ENCODE measurements around the gene ECHS1.
"Not testable (repeated sequence)": the region's sequence is repeated elsewhere in the genome, so short reads cannot be mapped to it uniquely, and the experiment has no call there.

ECHS1 gene

GRCh38 chr10:133397938-133398337 is 24.8 kb upstream of the ECHS1 start:
- no peak for DNase-seq

GRCh38 chr10:133396035-133396624 is 23.0 kb upstream of the ECHS1 start:
- no peak for DNase-seq

GRCh38 chr10:133394801-133395221 is 21.7 kb upstream of the ECHS1 start:
- no peak for DNase-seq

- peak; percentile 93 for DNase-seq
Measured at GRCh38 chr10:133394064-133394663, 21.0 kb upstream of the ECHS1 start, which contains the start of gene MTG1. TSS of gene MTG1 (plus strand) at chr10:133394157. CDS start at chr10:133394221, 64 bp downstream.

GRCh38 chr10:133393401-133394063 is 20.4 kb upstream of the ECHS1 start:
- no peak for DNase-seq

GRCh38 chr10:133391761-133392518 is 18.8 kb upstream of the ECHS1 start:
- no peak for DNase-seq

GRCh38 chr10:133391249-133391635 is 18.1 kb upstream of the ECHS1 start:
- no peak for DNase-seq

- no peak for DNase-seq
Measured at GRCh38 chr10:133390597-133391248, 17.6 kb upstream of the ECHS1 start.

- peak; percentile 88 for DNase-seq
Measured at GRCh38 chr10:133388973-133389818, 16.0 kb upstream of the ECHS1 start.

- DNase-seq = peak; percentile 68
Measured at GRCh38 chr10:133388236-133388972, 15.2 kb upstream of the ECHS1 start.

GRCh38 chr10:133386951-133387350 is 13.8 kb upstream of the ECHS1 start:
- not testable (repeated sequence) for DNase-seq

GRCh38 chr10:133385214-133385613 is 12.1 kb upstream of the ECHS1 start:
- DNase-seq = no peak

GRCh38 chr10:133384071-133384470 is 10.9 kb upstream of the ECHS1 start:
- DNase-seq = no peak

- no peak for DNase-seq
Measured at GRCh38 chr10:133383551-133383950, 10.4 kb upstream of the ECHS1 start.

GRCh38 chr10:133381036-133381435 is 7.9 kb upstream of the ECHS1 start:
- no peak for DNase-seq

GRCh38 chr10:133379801-133380666 is 6.9 kb upstream of the ECHS1 start:
- DNase-seq = no peak

- DNase-seq = no peak
Measured at GRCh38 chr10:133379152-133379800, 6.1 kb upstream of the ECHS1 start, which contains the start of gene PAOX. TSS of gene PAOX (plus strand) at chr10:133379262. CDS start at chr10:133379317, 55 bp downstream.

- DNase-seq = peak; percentile 47
Measured at GRCh38 chr10:133378251-133379096, 5.3 kb upstream of the ECHS1 start.

- DNase-seq = no peak
Measured at GRCh38 chr10:133377818-133378250, 4.7 kb upstream of the ECHS1 start.
